GM03348 (cell line): ENCODE measurements around the gene LAMB3.

ENCODE experiments used
- DNase-seq: peaks from one replicate; pipeline ENCODE4 v3.0.0; 2012; ENCODE audit warnings: low spot score

LAMB3 gene

DNA sequence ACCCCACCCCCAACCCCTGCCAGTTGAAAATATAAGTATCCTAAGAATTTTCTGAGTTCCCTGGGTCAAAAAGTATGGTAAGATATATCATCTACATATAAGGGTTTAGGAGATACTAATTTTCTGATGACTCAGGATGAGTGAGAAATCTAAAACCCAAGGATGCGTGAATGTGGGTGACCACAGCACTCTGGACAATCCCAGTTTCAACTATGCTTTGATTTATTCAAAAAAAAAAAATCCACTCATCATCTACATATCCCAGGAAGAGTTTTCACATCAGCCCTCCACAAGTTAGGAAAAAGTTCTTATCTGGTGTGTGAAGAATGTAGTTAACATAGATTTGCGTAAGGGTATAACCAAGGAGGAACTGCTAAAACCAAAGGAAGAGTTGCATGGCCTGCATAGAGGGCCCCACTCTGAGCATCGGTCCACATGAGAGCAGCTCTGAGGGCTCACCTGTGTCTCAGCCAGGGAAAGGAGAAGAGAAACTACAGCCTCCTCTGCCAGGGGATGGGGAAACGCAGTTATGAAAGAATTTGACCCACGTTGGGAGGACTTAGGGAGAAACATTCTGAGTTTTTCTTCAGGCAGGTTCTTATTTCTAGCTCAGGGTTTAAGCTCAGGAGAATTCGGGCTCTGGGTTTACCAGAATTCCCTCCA, 18.8 kb downstream of the LAMB3 start:
- no peak for DNase-seq

DNA sequence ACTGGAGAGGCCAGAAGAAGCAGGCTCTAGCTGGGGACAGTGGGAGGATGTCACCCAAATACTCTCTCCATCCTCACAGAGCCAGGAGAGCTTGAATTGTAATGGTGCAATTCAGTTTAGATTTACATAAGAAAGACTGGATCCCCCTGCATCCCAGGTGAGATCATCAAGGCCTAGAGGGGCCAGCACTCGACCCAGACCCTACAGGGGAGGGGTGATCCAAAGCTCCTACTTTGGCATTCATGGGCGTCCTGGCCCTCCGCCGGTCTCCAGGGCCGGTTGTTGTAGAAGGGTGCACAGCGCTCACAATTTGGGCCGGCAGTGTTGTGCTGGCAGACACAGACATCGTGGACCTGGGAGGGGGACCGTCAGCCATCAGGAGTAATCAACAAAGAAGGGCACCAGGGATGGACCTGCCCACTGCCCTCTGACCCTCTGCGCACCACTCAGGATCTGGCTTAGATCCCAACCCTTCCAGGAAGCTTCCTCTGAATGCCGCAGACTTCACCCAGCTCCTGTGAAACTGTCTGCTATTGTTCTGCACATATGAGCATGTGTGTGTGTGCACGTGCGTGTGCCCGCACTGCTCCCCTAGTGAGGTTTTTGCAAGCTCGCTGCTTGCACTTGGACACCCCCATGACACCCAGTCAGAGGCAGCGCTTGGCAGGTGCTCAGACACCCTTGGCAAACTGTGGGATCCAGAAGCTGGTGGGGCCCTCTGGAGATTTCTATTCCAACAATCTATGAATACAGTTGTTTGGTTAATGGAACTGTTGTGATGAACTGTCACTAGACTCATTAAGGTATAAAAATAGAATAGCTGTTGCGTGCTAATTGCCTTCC, 21.6 kb downstream of the LAMB3 start:
- DNase-seq = no peak

DNA sequence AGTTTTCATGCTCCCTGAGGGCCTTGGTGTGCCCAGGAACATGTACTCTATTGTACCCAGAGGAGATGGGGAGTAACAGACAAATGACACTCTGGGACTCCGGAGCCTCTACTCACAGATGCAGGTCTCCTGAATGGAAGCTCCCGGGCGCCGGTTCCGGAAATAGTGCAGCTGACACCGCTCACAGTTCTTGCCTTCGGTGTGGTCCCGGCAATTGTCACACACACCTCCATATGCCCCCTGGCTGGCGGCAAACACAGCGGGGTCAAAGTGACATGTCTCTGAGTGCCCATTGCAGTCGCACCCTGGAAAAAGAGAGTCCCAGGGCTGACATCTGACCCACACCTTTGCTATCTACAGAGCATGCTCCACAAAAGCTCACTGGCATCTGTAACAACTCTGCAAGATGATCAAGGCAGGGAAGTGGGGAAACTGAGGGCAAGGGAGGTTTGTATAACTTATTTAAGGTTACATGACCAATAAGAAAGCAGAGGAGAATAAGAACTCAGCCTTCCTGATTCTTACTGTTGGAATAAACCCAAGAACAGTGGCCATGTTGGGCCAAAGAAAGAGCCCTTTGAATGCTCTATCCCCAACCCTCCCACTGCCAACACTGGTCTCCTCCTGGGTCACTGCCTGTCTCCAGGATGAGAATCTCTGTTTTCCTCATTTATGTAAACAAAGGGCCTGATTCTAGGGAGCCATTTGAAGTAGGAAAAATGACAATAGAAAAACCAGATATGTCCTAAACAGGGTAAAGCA, 22.4 kb downstream of the LAMB3 start:
- DNase-seq = no peak

DNA sequence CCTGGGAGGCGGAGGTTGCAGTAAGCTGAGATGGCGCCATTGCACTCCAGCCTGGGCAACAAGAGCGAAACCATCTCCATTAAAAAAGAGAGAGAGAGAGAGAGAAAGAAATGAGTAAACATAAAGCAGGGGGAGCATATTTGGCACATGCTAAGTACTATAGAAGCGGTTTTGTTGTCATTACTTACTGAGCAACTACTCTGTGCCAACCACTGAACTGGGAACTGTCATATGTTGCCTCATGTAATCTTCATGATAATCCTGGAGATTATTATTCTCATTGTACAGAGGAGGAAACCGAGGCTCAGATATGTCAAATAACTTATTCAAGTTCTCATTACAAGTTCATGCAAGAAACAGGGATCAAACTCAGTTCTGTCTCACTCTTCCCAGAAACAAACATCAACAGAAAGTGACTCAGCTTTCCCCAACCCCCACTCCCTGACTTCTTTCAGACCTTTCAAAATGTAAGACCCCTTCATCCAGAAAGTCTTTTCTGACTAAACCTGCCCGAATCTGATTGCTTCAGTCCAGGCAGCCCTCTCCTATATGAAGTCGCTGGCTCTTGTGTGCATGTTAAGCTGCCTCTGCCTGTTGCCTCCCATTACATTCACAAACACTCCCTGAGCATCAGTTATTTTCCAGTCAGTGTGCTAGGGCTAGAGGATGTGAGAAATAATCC, 23.5 kb downstream of the LAMB3 start:
- DNase-seq = no peak

DNA sequence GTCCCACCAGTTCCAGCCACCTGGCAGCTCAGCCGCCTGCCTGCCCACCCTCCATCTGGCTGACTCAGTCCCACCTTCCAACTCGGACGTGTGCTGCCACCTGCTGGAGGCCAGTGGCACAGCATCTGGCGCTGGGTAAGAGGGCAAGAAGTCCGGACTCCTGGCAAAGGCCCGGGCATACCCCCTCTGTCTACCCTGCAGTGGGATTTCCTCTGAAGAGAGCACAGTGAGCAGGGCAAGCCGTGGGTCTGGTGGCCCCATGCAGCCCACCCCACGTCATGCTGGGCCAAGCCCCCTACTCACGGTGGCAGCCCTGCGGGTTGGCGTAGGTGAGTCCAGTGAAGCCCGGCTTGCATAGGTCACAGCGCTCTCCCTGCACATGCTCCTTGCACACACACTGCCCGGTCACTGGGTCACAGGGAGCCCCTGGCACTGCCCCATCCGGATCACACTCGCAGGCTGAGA, 24.5 kb downstream of the LAMB3 start:
- peak; percentile 88 for DNase-seq

DNA sequence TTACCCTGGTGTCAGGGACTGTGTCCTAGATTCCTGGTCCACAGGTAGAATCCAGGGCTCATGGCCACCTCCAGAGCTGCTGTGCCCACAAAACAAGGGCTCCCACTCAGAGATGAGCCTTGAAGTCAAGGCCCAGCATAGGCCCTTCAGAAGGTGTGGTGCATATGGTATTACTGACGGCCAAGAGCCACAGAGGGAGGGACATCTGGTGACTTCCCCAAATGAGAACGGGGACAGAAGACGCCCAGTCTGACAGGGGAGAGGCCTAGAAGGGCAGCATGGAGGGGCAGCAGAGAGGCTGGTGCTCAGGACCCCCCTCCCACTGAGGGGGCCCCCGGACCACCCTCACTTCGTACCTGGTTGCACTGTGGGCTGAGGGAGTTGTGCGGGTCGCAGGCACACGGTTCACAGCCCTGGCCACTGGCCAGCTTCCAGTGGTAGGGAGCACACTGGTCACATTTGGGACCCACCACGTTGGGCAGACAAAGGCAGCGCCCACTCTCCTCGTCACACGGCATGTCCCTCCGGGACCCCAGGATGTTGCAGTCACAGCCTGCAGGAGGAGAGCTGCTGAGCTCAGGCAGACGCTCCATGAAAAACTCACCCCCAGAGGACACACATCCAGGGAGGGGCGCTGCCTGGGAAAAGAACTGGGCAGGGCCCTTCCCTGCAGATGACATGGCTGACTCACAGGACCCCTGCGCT, 25.0 kb downstream of the LAMB3 start:
- no peak for DNase-seq

DNA sequence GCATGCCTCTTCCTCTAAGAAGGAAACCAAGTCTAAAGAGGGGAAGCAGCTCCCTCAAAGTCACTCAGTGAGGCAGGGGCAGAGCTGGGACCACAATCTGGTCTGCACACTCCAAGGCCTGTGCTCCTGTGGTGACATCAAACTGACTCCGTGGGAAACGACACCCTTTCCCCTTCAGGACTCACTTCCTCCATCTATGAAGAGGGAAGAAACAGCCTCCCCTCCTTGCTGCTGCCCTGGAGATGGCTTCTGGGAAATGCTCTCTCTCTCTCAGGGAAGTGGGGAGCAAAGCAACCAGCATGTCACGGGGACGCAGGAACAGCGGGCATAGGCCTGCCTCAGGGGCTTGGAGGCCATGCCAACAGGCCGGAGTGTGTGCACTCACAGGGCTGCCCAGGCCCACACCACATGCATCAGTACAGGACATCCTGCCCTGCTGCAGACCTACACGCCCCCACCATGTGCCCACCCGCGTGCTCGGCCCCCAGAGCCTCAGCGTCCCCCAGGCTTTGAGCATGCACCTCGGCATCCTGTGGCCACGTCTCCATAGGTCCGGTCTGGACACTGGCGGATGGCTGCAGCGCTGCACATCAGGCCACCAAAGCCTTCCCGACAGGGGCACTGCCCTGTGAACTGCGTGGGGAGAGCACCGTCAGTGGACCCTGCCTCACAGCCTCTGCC, 25.7 kb downstream of the LAMB3 start:
- no peak for DNase-seq

DNA sequence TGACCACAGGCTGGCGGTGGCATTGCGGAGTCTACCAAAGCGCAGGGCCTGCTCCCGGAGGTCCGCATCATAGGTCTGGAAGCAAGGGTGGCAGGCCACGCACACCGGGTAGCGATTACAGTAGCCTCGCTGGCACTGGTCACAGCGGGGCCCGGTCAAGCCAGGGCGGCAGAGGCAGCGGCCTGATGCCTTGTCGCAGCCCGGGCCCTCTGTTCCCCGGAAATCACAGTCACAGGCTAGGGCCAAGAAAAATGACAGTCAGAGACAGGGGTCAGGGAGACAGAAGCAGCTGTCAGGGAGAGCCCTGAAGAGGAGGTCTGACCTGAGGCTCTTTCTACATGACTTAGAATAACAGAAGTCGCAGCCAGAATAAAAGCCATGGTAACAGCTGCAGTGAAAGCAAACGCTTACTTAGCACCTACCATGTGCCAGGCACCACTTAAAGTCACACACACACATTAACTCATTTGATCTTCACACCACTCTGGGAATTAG, 26.4 kb downstream of the LAMB3 start:
- no peak for DNase-seq

DNA sequence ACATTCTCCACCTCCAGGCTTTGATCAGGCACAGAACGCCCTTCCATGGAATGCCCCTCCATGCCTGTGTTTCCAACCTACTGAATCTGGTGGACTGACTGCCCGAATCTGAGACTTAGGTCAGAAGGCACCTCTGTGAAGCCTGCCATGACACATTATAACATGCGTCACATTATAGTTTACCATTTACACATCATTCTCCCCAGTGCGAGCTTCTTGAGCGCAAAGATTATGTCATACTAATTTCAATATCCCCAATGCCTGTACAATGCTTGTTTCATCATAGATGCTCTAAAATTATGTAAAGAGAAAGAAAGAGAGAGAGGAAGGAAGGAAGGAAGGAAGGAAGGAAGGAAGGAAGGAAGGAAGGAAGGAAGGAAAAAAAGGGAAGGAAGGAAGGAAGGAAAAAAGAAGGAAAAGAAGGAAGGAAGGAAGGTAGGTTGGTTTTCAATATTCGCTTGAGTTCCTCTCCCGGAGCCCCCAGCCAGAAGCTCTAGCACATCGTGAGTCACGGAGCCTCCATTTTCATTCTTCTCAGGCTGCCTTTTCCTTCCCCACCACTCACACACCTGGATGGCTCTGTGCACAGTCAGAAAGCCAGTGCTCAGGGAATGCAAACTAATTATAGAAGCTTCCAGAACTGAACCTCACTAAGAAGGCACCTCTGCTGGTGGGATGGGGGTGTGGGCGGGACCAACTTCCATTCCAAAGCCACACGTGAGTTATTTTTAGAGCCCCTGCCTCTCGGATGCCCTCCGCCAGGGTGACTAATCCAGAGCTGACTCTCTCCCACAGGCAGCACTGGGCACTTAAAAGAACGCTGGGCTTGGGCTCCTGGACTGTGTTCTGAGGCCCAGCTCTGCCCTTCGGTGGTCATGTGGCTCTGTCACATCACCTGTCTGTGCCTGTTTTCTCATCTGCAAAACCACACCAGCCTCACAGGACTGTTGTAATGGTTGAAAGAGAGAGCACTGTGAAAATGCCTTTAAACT, 27.4 kb downstream of the LAMB3 start:
- no peak for DNase-seq

DNA sequence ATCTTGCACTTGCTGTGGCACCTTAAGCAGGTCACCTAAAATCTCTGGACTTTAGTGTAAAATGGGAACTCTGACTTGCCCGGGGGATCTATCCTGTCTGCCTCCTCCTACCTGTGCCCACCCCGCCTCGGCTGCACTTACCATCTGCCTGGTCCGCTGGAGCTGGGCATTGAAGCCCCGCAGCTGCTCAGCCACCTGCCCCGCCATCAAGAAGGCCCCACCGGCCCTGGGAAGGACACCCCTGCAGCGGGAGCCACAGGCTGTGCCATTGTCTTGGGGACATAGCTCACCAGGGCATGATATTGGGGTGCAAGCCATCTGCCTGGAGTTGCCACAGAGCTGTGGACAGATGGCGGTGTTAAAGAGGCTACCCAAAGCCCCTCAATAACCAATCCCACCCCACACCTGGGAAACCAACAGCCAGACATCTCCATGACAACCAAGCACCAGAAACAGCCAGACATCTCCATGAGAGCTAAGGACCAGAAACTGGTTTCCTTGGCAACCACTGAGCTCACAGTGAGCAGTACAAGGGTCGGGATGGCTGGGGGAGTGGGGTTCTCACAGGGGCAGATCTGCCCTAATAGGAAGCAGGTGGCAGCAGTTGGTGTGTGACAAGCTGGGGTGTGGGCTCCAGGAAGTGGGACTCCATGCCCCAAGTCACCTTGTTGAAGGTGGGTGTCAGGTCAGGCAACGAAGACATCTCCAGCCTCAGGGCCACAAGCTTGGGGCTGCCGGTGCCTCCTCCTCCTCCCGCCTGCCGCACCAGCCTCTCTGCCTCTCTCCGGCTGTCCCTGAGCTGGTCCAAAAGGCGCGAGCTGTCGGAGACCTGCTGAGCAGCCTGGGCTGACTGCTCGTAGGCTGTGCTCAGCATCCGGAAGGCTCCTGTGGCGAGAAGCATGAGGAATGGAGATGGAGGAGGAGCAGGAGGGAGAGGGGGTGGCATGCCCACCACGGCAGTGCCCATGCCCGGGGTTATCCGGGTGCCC, 29.1 kb downstream of the LAMB3 start:
- DNase-seq = no peak

DNA sequence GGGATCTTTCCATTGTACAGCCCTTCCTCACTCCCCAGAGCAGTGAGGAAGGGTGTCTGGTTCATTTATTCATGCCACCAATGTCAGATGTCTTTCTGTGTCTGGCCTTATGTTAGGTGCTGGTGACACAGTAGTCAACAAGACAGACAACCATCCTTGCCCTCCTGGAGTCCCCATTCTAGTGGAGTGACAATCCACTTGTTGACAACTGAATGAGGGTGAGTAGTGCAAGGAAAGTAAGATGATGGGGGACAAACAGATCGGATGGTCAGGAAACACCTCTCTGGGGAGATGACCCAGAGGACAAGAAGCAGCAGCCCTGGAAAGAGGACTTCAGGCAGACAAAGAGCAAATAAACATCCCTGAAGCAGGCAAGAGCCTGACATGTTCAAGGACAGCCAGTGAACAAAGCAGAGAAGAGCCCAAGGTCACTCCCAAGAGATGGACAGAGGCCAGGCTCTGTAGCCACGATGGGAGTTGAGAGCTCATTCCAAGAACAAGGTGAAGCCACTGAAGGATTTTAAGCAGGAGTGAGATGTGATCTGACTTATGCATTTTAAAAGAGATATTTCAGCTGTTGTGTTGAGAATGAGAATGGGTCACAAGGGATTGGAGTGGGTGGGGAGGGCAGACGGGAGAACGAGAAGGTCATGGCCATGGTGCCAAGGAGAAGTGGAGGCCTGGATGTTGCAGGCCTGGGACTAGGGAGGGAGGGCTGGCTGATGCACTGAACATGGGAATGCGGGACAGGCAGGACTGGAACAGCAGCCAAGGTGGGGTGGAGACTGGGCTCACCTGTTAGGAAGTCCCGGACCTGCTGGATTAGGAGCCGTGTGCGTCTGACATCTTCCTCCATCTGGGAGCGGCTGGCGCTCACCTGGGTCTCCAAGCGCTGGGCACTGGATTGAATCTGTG, 30.2 kb downstream of the LAMB3 start:
- DNase-seq = no peak

DNA sequence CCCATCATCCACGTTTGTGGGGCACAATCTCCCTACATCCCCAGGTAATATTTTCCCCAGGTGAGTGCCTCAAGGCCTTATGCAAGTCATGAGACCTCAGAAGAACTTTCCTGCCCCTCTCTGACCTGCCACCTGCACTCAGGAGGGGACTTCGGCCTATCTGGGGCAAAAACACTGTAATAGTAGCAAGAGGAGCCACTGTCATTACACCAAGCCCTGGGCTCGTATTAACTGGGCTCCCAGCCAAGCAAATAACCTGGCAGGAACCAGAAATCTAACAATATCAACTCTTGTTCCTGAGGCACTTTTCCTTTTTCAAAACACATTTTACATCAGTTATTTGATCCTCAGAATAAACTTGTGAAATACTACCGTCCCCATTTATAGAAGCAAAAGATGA, 30.9 kb downstream of the LAMB3 start:
- DNase-seq = no peak

DNA sequence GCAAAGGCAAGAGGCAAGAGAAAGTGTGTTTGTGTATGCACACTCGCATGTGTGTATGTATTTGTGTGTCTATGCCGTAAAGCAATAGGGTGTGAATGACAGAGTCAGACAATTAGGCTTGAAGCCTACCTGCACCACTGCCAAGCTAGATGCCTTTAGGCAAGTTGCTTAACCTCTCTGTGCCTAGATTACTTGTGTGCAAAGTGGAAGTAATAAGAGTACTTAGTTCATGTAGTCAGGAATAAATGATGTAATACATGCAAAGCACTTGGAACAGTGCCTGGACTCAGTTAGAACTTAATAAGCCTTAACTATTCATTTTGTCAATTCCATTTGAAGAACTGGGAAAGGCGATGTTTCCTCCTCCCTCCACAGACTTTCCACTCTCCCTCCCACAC, 31.7 kb downstream of the LAMB3 start:
- DNase-seq = no peak

DNA sequence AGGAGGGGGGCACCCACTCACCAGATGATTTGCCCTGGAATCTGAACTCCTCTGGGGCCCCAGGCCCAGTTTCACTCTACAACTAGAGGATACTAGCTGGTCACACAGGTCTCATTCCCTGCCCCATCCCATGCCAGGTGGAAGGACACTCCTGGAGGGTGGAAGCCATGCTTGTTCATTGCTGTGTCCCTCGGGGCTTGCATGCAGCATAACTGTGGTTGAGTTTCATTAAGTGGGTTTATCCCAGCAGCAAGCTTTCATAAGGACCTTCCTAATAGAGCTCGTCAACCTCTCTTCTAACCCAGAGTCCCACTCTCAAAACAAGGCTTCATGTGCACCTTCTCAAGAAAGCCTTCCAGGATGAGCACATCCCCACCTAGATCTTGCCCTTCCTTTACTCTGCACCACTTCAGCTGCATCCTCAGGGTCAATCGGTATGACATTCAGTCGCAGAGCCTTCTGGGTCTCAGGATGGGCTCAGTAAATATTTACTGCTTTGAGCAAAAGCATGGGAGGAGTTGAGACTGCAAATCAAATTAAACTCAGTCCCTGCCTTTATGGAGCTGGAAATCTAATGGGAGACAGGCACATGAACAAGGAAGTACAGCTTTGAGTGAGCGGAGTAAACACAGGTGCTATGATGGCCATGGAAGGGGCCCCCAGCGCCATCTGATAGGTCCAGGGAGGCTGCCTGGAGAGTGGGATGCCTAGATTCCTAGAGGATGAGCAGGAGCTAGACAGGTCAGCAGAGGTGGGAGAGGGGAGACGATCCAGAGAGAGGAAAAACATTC, 32.3 kb downstream of the LAMB3 start:
- no peak for DNase-seq

DNA sequence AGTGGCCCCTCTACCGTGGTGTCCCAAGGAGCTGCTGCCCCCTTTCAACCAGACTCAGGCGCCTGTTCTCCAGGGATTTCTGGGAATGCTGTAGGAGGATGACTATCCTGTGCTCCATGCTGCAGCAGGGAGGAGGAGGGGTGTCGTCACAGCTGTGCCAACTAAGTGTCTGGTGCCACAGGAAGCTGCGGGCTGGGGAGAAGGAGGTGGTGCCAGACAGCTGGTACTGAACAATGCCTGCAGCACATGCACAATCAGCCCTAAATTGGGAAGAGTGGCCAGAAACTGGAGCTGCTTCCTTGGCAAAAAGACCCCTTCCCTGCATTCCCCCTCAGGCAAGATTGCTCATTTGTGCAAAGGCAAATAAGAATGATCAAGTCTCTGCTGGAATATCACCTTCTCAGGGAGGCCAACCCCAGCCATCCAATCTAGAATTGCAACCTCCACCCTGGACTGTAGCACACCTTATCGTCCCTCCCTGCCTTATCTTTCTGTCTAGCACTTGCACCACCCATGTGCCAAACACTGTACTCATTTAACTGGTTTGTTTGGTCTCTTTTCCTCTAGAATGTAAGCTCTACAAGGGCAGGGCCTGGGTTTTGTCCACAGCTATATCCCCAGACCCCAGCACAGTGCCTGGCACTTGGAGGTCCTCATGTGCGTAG, 33.3 kb downstream of the LAMB3 start:
- DNase-seq = peak; percentile 67

DNA sequence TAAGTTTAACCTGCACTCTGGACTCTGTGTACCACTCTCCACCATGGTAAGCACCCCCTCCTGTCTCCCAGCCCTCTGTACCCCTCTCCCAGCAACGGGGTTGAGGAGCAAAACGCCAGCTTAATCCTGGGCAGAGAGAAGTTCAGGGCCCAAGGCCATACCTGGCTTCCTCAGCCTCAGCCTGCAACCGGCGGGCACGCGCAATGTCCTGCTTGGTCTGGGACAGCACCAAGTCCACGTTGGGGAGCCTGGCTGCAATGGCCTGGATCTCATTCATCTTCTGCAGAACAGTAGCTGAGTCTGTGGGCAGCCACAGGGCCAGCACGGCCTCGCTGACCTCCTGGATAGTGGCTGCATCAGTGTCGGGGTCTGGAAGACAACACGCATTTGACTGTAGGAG, 33.9 kb downstream of the LAMB3 start:
- DNase-seq = no peak
